DOHH2 (cell line): Measurements from ENCODE around the gene C6orf52.

Experiments
- H3F3A ChIP-seq: fragments of 200-600 bp; sonication (generic), shearing (Covaris generic); 2 replicates; pipeline ENCODE4 v1.6.0; 2016; ENCODE audit warnings: antibody characterized with exemption, mild to moderate bottlenecking; ENCODE audit not compliant: control insufficient read depth, insufficient read depth
- H3K27ac ChIP-seq: fragments of 200-600 bp; sonication (generic); 2 replicates; pipeline ENCODE4 v1.5.1; 2014; ENCODE audit warnings: low read depth, mild to moderate bottlenecking, low read length, moderate library complexity
- H3K27me3 ChIP-seq: fragments of 200-600 bp; sonication (generic); 2 replicates; pipeline ENCODE4 v1.6.1; 2014; ENCODE audit warnings: mild to moderate bottlenecking, low read length, mixed read lengths; ENCODE audit not compliant: control insufficient read depth
- H3K36me3 ChIP-seq: fragments of 200-600 bp; sonication (generic); 2 replicates; pipeline ENCODE4 v1.6.1; 2014; ENCODE audit warnings: mild to moderate bottlenecking, low read length, moderate library complexity, mixed read lengths; ENCODE audit not compliant: control insufficient read depth
- H3K4me1 ChIP-seq: fragments of 200-600 bp; sonication (generic); 2 replicates; pipeline ENCODE4 v1.6.1; 2014; ENCODE audit warnings: mild to moderate bottlenecking, low read length, mixed read lengths; ENCODE audit not compliant: control insufficient read depth
- H3K4me2 ChIP-seq: fragments of 200-600 bp; sonication (generic); 2 replicates; pipeline ENCODE4 v1.6.0; 2014; ENCODE audit warnings: mild to moderate bottlenecking, low read length, moderate library complexity
- H3K4me3 ChIP-seq: fragments of 200-600 bp; sonication (generic); 2 replicates; pipeline ENCODE4 v1.5.1; 2014; ENCODE audit warnings: mild to moderate bottlenecking, low read length, mixed read lengths
- H3K79me2 ChIP-seq: fragments of 200-600 bp; sonication (generic); 2 replicates; pipeline ENCODE4 v1.6.1; 2014; ENCODE audit warnings: mild to moderate bottlenecking, low read length, mixed read lengths; ENCODE audit not compliant: control insufficient read depth
- H3K9me2 ChIP-seq: fragments of 200-600 bp; sonication (generic); replicated peaks from 2 replicates; pipeline ENCODE4 v1.6.1; 2014; ENCODE audit warnings: mild to moderate bottlenecking, low read length, mixed read lengths; ENCODE audit not compliant: control insufficient read depth
- H3K9me3 ChIP-seq: fragments of 200-600 bp; sonication (generic); 2 replicates; pipeline ENCODE4 v1.6.1; 2014; ENCODE audit warnings: antibody characterized with exemption, low read length, mixed read lengths; ENCODE audit not compliant: control insufficient read depth, insufficient read depth
- H4K20me1 ChIP-seq: fragments of 200-600 bp; sonication (generic); 2 replicates; pipeline ENCODE4 v1.6.0; 2014; ENCODE audit warnings: low read depth, mild to moderate bottlenecking, antibody characterized with exemption, low read length, moderate library complexity; ENCODE audit not compliant: control insufficient read depth, insufficient read depth
- EZH2phosphoT487 ChIP-seq: fragments of 200-600 bp; sonication (generic); IDR thresholded peaks from 2 replicates; pipeline ENCODE4 v1.6.1; 2017; ENCODE audit warnings: borderline replicate concordance, mild to moderate bottlenecking, antibody characterized with exemption, low read length, moderate library complexity, mixed read lengths
- TF ChIP-seq, protein P1 (sequence below): fragments of 200-600 bp; sonication (generic); IDR thresholded peaks from one replicate; pipeline ENCODE4 v1.5.1; 2014; ENCODE audit warnings: antibody characterized with exemption, mild to moderate bottlenecking, low read depth, low read length; ENCODE audit not compliant: poor library complexity, severe bottlenecking

The C6orf52 gene

GRCh38 chr6:10643201-10643651, 51.2 kb downstream of the C6orf52 start:
- Histone ChIP-seq H3K4me2 (peak overlapping the region; percentile 64), H3K4me1 (peaks cover 27% of the 10 kb centered on the region), H3K9me3 (0 out of 2 replicates have a peak, but pooled peaks cover 5% of the 10 kb centered on the region), H3K9me2 (no peaks in the 10 kb centered on the region), H4K20me1 (no peaks in the 10 kb centered on the region), H3K27me3 (no peaks in the 10 kb centered on the region), H3K79me2 (no peaks in the 10 kb centered on the region), H3K36me3 (no peaks in the 10 kb centered on the region), H3K4me3 (peak overlapping the region; percentile 42), H3F3A (no peaks in the 10 kb centered on the region), H3K27ac (peak overlapping the region; percentile 48)
- no peak for TF ChIP-seq EZH2phosphoT487
- TF ChIP-seq, protein P1, sequence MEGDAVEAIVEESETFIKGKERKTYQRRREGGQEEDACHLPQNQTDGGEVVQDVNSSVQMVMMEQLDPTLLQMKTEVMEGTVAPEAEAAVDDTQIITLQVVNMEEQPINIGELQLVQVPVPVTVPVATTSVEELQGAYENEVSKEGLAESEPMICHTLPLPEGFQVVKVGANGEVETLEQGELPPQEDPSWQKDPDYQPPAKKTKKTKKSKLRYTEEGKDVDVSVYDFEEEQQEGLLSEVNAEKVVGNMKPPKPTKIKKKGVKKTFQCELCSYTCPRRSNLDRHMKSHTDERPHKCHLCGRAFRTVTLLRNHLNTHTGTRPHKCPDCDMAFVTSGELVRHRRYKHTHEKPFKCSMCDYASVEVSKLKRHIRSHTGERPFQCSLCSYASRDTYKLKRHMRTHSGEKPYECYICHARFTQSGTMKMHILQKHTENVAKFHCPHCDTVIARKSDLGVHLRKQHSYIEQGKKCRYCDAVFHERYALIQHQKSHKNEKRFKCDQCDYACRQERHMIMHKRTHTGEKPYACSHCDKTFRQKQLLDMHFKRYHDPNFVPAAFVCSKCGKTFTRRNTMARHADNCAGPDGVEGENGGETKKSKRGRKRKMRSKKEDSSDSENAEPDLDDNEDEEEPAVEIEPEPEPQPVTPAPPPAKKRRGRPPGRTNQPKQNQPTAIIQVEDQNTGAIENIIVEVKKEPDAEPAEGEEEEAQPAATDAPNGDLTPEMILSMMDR = no peak

- H3K9me2 ChIP-seq = no peaks in the 10 kb centered on the region
- H3K4me3 ChIP-seq = no peak overlapping the region
- no peak overlapping the region for H3K27ac ChIP-seq
- no peaks in the 10 kb centered on the region for H3K36me3 ChIP-seq
- no peak for TF ChIP-seq EZH2phosphoT487
- TF ChIP-seq, protein P1 = no peak
- H3K4me1 ChIP-seq = peaks cover 36% of the 10 kb centered on the region
- 0 out of 2 replicates have a peak, but pooled peaks cover 5% of the 10 kb centered on the region for H3K9me3 ChIP-seq
- H3K79me2 ChIP-seq = no peaks in the 10 kb centered on the region
- no peaks in the 10 kb centered on the region for H3K27me3 ChIP-seq
- H3K4me2 ChIP-seq = no peak overlapping the region
- H4K20me1 ChIP-seq = no peaks in the 10 kb centered on the region
- H3F3A ChIP-seq = no peaks in the 10 kb centered on the region
Observed at GRCh38 chr6:10641528-10641927, 52.9 kb downstream of the C6orf52 start.

- Histone ChIP-seq H3K27me3 (no peaks in the 10 kb centered on the region), H3K9me2 (no peaks in the 10 kb centered on the region), H3K4me1 (peaks cover 36% of the 10 kb centered on the region), H3K79me2 (no peaks in the 10 kb centered on the region), H3K9me3 (0 out of 2 replicates have a peak, but pooled peaks cover 5% of the 10 kb centered on the region), H3K36me3 (no peaks in the 10 kb centered on the region), H3K4me2 (no peak overlapping the region), H3F3A (no peaks in the 10 kb centered on the region), H3K4me3 (no peak overlapping the region), H3K27ac (no peak overlapping the region), H4K20me1 (no peaks in the 10 kb centered on the region)
- TF ChIP-seq, protein P1 = no peak
- no peak for TF ChIP-seq EZH2phosphoT487
Observed at GRCh38 chr6:10640412-10640811, 54.0 kb downstream of the C6orf52 start.
